ENCODE results near the gene STIL. TPM values are rescaled to one million over a fixed set of nuclear protein-coding genes. Genes with fewer than 3 reads are reported as not detected.

The STIL gene
- total and polyA plus RNA-seq, 2 of the 13 experiments (the other 11 are each of a cell fraction or from before 2014, with no cell fraction given): 13.7 to 18.6 TPM

DNA sequence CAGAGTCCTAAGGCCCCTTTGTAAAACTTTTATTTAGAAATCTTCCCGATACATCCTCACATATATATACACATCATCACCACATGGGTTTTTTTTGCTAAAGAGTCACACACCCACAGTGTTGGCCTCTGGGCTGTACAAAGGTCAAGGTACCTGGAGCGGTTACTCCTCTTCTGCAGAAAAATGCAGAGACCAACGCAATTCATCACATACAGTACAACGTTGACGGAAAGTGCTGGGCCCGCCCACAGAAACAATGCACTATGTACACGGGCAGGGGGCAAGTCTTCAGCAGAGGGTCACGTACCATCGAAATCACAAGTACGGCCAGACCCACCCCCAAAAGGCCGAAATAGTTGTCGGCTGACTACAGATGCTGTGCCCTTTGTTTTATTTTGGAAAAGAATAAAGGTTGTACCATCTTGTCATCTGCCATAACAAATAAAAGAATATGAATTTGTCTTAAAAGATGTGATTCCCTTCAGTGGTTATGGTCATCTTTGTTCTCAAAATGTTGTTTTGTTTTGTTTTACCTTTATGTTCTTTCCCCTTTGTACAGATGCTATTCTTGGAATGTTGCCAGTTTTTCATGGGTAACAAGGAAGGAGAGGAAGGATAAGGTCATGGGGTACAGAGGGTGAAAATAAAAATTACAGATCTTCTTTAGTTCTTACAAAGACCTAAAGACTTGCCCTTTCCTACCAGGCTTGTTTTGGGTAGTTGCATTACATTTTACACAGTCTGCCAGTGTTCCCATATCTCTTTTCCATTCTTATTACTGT lies 97.5 kb downstream of the STIL start (continued):
- TF ChIP-seq ZNF136 (CRISPR knock-in tag; IDR thresholded peaks at IDR 0.05; ENCODE audit: low read depth) (no peak), TMF1 (CRISPR knock-in tag; IDR thresholded peaks at IDR 0.05; ENCODE audit: low read depth) (no peak), ZNF720 (CRISPR knock-in tag; IDR thresholded peaks at IDR 0.05) (no peak), RBM22 (optimal IDR thresholded peaks at IDR 0.05; ENCODE audit: low read length) (no peak), ZNF761 (CRISPR knock-in tag; conservative IDR thresholded peaks at IDR 0.05) (no peak), BRD4 (CRISPR knock-in tag; IDR thresholded peaks at IDR 0.05) (no peak), POLR2AphosphoS5 (IDR thresholded peaks at IDR 0.05; ENCODE audit: low read depth, low read length) (no peak), GZF1 (CRISPR knock-in tag; IDR thresholded peaks at IDR 0.05) (no peak), ZNF432 (CRISPR knock-in tag; IDR thresholded peaks at IDR 0.05; ENCODE audit: borderline replicate concordance) (no peak)
- TF ChIP-seq, protein P1, sequence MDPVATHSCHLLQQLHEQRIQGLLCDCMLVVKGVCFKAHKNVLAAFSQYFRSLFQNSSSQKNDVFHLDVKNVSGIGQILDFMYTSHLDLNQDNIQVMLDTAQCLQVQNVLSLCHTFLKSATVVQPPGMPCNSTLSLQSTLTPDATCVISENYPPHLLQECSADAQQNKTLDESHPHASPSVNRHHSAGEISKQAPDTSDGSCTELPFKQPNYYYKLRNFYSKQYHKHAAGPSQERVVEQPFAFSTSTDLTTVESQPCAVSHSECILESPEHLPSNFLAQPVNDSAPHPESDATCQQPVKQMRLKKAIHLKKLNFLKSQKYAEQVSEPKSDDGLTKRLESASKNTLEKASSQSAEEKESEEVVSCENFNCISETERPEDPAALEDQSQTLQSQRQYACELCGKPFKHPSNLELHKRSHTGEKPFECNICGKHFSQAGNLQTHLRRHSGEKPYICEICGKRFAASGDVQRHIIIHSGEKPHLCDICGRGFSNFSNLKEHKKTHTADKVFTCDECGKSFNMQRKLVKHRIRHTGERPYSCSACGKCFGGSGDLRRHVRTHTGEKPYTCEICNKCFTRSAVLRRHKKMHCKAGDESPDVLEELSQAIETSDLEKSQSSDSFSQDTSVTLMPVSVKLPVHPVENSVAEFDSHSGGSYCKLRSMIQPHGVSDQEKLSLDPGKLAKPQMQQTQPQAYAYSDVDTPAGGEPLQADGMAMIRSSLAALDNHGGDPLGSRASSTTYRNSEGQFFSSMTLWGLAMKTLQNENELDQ (CRISPR knock-in tag; IDR thresholded peaks at IDR 0.05; ENCODE audit: borderline replicate concordance): no peak
- TF ChIP-seq, protein P2, sequence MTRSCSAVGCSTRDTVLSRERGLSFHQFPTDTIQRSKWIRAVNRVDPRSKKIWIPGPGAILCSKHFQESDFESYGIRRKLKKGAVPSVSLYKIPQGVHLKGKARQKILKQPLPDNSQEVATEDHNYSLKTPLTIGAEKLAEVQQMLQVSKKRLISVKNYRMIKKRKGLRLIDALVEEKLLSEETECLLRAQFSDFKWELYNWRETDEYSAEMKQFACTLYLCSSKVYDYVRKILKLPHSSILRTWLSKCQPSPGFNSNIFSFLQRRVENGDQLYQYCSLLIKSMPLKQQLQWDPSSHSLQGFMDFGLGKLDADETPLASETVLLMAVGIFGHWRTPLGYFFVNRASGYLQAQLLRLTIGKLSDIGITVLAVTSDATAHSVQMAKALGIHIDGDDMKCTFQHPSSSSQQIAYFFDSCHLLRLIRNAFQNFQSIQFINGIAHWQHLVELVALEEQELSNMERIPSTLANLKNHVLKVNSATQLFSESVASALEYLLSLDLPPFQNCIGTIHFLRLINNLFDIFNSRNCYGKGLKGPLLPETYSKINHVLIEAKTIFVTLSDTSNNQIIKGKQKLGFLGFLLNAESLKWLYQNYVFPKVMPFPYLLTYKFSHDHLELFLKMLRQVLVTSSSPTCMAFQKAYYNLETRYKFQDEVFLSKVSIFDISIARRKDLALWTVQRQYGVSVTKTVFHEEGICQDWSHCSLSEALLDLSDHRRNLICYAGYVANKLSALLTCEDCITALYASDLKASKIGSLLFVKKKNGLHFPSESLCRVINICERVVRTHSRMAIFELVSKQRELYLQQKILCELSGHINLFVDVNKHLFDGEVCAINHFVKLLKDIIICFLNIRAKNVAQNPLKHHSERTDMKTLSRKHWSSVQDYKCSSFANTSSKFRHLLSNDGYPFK (CRISPR knock-in tag; IDR thresholded peaks at IDR 0.05; ENCODE audit: borderline replicate concordance): no peak
- TF ChIP-seq, protein P3, sequence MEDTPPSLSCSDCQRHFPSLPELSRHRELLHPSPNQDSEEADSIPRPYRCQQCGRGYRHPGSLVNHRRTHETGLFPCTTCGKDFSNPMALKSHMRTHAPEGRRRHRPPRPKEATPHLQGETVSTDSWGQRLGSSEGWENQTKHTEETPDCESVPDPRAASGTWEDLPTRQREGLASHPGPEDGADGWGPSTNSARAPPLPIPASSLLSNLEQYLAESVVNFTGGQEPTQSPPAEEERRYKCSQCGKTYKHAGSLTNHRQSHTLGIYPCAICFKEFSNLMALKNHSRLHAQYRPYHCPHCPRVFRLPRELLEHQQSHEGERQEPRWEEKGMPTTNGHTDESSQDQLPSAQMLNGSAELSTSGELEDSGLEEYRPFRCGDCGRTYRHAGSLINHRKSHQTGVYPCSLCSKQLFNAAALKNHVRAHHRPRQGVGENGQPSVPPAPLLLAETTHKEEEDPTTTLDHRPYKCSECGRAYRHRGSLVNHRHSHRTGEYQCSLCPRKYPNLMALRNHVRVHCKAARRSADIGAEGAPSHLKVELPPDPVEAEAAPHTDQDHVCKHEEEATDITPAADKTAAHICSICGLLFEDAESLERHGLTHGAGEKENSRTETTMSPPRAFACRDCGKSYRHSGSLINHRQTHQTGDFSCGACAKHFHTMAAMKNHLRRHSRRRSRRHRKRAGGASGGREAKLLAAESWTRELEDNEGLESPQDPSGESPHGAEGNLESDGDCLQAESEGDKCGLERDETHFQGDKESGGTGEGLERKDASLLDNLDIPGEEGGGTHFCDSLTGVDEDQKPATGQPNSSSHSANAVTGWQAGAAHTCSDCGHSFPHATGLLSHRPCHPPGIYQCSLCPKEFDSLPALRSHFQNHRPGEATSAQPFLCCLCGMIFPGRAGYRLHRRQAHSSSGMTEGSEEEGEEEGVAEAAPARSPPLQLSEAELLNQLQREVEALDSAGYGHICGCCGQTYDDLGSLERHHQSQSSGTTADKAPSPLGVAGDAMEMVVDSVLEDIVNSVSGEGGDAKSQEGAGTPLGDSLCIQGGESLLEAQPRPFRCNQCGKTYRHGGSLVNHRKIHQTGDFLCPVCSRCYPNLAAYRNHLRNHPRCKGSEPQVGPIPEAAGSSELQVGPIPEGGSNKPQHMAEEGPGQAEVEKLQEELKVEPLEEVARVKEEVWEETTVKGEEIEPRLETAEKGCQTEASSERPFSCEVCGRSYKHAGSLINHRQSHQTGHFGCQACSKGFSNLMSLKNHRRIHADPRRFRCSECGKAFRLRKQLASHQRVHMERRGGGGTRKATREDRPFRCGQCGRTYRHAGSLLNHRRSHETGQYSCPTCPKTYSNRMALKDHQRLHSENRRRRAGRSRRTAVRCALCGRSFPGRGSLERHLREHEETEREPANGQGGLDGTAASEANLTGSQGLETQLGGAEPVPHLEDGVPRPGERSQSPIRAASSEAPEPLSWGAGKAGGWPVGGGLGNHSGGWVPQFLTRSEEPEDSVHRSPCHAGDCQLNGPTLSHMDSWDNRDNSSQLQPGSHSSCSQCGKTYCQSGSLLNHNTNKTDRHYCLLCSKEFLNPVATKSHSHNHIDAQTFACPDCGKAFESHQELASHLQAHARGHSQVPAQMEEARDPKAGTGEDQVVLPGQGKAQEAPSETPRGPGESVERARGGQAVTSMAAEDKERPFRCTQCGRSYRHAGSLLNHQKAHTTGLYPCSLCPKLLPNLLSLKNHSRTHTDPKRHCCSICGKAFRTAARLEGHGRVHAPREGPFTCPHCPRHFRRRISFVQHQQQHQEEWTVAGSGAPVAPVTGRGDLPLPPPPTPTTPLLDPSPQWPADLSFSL (CRISPR knock-in tag; IDR thresholded peaks at IDR 0.05): no peak
- TF ChIP-seq, protein P4, sequence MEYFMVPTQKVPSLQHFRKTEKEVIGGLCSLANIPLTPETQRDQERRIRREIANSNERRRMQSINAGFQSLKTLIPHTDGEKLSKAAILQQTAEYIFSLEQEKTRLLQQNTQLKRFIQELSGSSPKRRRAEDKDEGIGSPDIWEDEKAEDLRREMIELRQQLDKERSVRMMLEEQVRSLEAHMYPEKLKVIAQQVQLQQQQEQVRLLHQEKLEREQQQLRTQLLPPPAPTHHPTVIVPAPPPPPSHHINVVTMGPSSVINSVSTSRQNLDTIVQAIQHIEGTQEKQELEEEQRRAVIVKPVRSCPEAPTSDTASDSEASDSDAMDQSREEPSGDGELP (IDR thresholded peaks at IDR 0.05; ENCODE audit: borderline replicate concordance, low read depth): 0 out of 2 replicates have a peak, but pooled peaks have one; percentile 5

Measured in HepG2 (cell line).